Measurements from ENCODE around the gene TATDN2.

Gene TATDN2

DNA sequence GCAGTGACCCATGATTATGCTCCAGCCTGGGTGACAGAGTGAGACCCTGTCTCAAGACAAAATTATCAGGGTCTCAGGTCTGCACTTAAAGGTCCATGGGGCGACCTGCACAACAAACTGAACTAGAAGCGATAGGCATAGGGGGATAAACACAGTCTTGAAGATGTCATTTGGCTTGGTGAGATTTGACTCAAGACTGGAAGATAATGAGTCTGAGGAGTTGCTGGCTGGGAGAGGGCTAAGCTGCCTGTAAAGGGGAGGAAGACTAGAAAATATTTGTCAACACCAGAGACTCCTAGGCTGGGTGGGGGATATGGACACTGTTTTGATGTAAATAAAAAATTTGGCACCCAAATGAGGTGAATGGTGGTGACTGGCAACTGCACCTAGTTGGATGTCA, 24.7 kb downstream of the TATDN2 start:
- DNase-seq = no peak

DNA sequence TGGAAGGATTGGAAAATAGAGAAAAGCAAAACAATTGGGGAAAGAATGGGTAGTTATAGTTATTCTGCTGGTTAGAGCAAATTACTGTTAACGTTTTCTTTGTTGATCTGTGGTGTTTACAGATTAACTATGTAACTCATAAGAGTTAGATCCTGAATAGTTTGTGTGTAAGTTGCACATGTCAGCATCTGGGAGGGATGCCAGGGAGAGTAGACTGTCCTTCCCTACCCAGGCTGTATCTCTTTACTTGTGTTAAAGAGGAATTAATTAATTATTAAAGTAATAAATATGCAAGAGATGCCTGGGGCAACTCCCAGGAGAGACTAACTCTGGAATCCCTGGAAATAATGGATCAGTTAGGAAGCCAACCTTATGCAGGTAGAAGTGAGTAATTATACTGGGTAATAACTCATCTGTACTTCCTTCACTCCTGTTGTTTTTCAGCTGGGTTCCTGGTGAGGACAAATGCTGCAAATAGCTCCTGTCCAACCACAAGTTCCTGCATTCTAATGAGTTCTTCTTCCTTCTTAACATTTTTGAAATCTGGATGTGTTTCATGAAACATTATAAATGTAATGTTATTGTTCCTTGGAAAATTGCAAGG, 25.5 kb downstream of the TATDN2 start:
- no peak for DNase-seq

DNA sequence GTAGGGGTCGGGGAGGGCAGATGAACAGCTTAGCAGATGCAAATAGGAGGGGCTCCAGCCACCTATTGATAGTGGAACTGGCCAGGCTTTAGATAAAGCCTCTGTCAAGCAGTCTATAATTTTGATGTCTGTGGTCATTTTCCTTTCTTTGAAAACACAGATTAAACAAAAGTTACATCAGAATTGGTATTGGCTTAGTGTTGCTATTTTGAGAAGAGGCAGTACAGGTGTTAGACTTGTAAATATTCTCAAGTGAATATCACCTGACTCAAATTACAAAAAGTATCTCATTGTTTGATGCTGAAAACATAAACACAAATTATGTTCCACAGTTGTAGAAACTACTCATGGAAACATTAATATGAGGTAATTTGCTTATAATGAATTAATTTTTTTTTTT, 26.3 kb downstream of the TATDN2 start:
- no peak for DNase-seq

DNA sequence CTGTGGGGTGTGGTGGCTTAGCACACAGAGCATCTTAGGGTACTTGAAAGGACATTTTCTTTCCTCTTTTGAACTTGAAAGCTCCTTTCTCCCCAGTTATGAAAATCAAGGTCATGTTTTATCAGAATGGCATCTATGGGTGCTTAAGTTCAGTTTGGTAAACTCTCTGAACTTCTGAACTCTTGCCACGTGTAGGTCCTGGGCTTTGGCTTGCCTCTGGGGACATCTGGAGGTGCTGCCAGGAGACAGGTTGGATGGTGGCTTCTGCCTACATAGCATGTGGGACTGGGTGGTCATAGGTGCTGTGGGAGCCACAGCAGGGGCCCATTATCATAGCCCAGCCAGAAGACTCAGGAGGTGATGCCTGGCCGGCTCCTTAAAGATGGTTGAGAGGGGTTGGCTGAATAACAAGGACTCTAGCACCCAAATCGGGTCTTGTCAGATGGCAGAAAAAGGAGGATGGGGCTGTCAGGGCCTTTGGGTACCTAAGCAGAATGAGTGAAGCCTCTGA, 28.9 kb downstream of the TATDN2 start:
- DNase-seq = no peak

DNA sequence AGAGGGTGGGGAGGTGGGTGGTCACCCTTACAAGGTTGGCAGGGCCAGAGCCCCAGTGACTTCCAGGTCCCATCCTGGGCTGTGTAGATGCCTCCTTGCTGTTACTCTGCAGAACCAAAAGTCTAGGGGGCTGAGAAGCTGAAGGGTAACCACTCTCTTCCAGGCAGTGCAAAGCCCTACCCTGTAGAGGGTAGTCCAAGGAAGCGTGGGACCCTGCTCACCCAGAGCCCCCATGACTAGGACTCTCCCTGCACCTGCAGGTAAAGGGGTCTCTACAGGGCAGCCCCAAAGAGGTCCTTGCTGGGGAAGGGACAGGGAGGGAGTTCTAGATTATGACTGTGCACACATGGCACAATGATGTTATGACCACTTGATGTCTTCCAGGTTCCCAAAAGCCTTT, 30.2 kb downstream of the TATDN2 start:
- no peak for DNase-seq

DNA sequence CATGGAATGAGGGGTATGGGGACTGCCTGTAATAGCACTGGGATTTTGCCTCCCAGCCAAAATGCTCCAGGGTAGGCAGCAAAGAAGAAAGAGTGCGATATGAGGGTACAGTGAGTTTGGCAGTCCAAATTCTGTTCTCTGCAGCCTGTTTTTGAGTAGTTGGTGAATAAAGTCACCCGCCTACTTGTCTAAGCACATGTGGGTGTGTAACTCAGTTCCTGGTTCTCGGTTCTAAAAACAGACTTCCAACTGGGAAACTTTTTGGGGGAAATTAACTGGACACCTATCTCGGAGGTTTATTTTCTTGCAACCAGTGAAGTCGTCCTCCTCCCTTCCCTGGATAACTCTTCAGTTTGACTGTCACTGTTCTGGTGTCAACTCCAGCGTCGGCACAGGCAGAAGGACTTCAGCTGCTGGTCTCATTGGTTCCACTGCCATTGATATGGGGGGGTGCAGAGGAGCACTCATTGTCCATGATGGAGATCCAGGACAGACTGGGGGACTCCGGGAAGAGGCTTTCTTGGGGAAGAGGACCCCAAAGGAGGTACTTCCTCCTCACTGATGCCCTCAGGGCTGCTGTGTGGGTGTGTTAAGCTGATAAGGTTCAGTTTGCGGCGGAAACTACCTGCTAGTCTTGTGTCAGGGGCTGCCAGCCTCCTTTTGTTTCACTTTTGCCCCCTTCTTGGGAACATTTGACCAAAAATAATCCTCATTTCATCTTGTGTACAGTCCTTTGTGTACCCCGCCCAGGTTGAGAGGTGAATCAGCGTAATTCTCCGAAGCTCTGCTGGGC, 31.3 kb downstream of the TATDN2 start:
- no peak for DNase-seq

DNA sequence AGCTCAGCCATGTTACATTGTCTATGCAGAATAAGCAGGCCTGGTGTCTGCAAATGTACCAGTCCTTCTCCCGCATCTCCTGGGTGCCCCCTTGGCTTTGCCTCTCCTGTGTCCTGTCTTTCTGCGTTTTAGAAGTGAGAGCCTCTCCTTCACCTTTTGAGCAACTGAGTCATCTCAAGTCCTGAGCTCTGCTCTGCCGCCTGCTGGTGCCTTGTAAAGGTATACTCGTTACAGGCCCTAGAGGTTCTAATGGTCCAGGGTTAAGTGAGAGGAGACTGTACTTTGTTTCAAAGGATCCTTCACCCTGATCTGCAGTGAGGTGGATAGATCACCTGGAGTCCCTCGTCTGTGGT, 31.9 kb downstream of the TATDN2 start:
- DNase-seq = no peak

DNA sequence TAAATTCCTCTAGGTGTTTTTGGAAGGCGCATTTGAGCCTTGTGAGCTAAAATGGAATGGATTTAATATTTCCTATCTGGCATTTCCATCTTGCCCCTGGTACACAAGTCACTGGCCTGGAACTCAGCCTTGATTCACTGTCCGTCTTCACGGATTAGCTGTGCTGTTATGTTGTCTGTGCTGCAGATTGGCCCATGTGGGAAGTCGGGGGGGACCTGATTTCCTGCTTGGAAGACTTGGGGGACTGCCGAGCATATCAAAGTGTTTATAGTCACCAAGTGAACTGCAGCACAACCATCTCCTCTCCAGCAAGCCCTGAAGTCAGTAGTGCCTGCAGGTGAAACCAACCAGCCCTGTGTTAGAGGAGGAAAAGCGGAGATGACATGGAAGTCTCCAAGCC, 32.3 kb downstream of the TATDN2 start:
- DNase-seq = no peak

DNA sequence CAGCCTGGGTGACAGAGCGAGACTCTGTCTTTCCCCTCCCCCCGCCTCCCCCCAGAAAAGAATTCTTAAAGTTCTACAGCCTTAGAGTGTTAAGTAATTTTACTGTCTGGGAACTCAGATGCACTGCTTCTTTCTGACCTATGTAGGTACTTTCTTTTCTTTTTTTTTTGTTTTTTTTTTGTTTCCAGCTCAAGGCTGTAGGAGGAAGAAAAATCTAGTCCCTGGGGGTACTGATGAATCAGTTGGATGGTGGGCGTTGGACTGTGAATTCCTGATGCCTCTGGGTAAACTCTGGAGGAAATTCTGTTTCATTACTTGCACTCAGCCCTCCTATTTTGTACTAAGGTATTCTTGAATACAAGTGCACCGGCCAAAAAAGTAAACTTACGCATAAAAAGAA, 33.7 kb downstream of the TATDN2 start:
- DNase-seq = no peak

DNA sequence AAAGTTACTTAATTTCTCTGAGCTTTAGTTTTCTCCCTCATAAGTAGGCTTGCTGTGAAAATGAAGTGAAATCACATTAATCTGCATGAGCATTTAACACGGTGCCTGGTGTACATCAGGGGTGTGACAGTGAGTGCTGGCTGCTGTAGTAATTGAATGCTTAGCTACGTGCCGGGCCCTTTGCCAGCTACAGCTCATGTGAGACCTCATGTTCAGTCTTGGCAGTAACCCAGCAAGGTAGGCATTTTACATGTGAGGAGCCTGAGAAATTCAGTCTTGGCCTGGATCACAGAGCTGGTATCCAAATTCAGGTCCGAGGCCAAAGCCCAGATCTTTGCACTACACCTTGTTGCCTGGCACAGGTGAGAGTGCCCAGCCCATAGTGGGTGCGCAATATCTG, 35.4 kb downstream of the TATDN2 start:
- no peak for DNase-seq

DNA sequence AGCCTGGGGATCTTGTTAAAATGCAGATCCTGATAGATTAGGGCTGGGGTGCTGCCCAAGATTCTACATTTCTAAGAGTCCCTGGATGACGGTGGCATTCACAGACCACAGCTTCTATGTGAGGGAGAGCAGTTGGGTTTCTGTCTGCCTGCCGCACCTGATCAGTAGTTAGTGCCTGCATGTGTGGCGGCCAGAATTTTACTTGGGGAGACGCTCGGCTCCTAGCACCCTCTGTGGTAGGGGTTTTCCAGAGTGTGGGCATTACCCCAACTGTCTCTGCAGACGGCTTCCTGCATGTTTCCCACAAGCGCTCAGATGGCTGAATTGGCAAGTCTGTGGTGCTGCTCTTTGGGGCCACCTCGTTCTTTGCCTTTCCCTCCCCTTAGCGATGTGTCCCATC, 36.2 kb downstream of the TATDN2 start:
- no peak for DNase-seq

DNA sequence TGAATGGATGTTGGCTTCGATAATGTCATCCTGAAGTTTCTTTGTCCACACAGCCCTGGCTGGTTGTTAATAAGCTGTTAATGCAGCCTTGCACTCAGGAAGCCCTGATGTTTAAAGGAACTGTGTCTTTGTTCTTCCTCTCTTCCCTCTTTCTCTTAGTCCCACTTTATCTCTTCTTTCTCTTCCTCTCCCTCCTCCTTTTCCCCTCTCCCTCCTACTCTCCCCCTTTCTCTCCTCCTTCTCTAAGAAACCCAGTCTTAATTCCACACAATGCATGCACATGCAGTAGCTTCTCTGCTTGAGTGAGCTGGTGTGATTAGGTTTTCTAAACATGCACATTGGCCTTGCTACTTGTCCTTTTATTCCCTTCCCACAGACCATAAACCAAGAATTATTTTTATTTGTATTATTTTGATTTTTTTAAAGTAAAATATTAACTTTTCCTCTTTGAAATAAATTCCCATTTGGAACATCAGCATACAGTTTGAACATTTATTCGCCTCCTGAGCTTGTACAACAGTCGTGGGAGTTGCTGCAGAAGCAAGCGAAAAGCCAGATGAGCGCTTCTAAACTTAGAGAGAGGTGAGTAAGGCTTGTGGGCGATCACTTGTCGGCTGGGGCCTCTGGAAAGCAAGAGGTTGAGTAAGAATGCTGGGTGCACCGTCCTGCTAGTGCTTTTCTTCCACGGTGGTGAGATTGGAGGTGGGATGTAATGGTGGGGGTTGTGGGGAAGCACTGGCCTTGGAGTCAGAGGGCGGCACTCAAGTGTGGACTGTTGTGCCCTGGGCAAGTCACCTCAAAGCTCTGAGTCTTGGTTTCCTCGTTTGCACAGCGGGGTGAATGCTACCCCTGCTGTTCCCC, 37.2 kb downstream of the TATDN2 start:
- DNase-seq = no peak

DNA sequence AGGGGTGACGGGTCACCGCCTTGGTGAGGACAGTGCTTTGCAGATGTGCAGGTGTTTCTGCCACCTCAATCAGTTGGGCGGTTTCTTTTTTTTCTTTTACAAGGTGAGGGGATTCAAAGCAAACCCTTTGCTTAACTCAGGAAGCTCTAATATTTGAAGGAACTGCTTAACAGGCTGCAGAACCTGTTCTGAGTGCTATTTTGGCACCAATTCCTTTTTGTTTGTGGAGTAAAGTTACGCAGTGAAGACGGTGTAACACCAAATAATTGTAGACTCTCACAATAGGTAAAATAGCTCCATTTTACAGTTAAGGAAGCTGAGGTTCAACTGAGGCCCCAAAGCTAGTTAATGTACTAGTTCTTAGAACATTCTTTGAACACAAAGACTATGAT, 37.9 kb downstream of the TATDN2 start:
- DNase-seq = no peak

DNA sequence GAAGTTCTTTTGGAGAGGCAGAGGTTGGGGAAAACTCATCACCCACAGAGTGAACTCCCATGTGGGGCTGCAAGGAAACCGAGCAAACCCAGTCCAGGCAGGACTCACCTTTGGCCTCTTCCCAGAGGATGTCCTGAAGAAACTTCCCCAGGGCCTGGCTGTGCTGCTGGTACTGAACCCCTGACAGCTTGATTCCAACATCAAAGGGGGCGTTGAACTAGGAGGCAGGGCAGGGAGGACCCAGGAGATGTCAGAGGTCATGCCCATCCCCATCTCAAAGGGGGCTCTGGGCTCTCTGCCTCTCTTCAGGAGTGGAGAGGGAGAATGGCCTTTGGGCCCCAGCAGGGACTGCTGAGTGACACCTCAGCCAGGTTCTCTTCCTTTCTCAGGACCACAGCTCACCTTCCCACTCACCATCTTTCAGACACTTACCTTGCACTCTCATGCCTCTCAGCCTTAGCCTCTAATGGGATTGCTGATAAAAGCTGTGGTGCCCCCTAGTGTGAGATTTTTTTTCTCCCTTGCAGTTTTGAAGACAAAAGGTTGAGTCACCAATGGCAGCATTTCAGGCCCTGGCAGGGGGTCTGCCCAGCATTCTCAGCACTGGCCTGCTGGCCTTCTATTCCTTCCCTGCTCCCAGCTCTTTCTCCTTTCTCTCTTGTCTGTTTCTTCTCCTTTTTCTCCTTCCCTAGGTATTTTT, 38.5 kb downstream of the TATDN2 start:
- no peak for DNase-seq

DNA sequence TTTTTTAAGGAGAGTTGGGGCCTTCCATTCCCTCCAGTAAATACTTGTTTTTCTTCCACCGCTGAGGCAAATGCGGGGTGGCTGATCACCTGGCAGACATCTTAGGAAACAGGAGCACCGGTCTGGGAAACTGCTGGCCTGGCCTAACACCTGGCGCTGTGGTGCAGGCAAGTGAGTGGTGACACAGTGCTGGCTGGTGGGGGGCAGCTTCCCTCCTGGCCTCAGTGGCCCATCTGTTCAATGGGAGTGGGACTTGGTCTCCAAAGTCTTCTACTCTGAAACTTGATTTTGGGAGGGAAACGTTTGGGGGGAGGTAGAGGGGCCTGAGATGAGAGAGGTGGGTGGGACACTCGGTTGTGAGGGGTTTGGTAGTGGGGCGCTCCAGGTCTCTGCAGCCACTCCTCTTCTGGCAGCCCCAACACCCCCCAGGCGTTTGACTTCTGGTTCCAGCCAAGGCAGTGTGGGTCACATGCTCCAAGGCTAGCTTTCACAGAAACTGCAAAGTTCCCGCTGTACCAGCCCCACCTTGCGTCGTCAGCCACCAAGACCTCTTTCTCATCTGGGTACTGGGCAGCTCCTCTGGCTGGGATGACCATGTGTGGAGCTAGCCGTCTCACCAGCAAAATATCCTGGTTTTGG, 39.8 kb downstream of the TATDN2 start:
- DNase-seq = no peak

DNA sequence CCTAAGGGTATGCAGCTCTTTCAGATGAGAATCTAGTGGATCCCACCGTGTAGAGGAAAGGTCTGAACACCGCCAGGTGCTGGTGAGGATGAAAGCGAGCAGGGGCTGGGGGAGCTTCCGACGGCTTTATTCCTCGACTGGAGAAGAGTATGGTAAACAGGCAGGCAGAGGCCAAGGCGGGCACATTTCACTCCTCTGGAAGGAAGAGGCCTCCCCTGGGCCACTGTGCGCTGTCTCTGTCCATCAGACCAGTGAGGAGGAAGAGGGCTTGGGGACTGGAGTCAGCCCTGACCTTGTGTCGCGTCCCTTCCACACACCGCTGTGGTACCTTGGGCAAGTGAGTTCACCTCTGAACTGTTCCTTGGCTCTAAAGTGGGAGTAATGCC, 40.3 kb downstream of the TATDN2 start:
- no peak for DNase-seq

DNA sequence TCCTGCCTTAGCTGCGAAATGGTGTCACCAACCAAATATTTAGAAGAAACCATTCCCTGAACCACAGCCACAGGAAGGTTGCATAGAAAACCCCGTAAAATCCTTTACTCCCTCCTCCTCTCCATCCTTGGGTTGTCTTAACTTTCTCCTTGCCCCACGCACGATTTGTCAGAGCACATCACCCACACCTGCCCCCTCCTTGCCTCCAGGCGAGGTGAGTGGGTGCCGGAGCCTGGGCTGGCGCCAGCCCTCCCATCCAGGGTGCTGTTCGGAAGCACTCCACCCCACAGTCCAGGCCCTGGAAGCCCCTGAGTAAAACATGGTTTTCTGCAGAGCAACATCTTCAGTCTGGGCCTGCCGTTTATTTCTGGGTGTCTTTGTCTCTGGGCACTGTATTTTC, 40.8 kb downstream of the TATDN2 start:
- DNase-seq = no peak

DNA sequence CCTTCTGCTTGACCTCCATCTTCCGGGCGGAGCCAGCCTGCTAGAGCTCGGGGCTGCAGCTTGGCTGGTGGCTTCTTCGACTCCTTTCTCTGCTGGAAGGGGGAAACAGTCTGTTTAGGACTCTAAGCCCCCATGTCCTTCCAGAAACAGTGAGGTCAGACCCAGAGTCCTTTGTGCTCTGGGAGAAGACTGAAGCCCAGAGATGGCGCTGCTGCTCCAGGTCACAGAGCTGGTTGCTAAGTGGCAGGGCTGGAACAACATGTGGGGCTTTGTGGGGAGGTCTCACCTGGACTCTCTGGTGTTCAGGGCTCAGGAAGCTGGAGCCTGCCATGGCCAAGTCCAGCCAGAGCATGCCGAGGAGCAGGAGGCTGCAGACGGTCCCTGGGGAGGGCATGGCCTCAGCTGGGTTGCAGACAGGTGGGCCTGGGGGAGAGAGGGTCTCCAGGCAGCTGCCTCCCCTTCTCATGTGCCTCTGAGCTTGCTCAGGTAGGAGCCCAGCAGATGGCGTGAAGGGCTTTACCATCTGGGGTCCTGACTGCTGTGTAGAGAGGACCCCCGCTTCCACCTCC, 41.6 kb downstream of the TATDN2 start:
- no peak for DNase-seq

DNA sequence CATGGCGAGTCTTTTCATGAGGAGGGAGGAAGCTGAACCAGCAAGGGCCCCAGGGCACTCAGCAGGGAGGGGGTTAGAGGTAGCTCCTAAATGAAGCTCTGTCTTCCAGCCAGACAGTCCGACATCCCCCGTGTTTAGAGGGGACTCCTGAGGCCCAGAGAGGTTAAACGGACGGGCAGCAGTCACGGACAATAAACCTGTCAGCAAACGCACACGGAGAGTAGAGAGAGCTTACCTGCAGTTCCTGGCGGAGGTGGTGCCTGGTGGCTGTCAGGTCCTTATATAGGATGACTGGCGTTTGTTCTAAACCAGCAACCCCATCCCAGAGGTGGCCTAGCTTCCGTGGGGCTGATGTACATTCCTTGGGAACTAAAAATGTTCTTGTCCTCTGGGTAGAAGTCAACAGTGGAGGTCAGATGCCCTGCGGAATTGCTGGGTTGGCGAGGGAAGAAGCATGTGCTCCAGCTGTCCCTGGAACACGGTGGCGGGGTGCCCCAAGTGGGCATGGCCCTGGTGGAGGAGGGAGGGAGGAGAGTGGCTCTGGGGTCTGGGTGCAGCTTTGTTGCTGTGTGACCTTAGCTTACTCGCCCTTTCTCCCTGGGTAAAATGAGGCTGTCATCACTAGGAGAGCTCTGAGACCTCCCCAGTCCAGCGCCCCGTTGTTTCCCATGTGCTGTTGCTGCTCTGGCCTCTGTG, 42.4 kb downstream of the TATDN2 start:
- DNase-seq = no peak

DNA sequence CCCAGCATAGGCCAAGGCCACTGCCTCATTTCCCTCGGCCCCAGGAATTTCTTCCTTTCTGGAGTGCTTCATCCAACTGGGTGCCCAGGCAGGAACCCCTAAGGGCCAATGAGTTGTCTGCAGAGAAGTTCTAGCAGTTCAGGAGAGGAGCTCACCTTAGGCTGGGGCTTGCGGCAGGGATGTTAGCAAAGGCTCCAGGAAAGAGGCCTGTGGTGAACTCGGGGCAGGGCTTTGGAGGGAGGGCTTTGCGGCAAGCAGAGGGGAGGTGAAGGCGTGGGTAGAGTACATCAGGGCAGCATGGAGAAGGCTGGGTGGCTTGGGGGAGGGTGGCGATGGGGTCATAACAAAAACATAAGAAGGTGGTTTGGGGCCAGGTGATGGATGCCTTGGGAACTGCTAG, 43.4 kb downstream of the TATDN2 start:
- DNase-seq = no peak

DNA sequence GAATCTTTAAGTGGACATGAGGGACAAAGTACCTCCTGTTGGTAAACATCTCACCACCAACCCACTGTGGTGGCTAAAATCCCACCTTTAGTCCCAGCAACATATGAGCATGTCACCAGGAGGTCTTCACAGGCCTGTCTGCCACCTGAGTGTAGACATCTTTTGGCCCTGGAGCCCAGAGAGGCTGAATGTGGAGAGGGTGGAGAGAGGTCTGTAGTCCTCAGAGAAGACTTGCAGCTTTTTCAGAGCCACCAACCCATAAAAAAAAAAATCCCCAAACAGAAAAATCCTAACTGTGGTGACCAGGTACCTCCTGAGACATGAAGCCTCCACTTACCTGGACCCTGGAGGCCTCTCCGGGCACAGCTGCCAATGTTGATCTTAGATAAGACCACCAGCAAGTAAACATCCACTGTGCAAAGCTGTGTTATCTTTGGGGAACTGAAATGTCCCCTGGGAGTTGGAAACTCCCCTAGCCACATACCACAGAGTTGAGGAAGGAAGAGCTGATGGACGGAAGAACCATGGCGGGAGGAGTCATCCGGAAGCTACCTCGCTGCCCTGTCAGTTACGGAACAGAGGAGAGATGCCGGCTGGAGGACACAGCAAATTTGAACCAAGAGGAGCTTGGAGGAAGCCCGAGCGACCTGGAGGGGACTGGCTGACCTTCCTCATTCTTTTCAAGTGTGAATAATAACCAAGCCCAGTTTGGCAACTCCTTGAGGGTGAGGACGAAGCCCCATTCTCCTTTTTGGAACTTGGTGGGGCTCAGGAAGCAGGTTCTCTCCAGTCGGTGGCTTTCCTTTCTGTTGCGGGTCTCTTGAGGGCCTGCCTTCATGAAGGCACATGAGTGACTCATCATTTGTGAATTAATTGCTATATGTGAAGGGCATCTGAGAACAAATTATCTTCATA, 44.5 kb downstream of the TATDN2 start, which contains the start of gene GHRL:
TSS of gene GHRL (minus strand) at position 443 of the 915 bp plus-strand sequence. CDS start 2,767 bp downstream, outside the sequence.
- no peak for DNase-seq
